K562 (cell line): ENCODE measurements around the gene RARRES2. TPM values are rescaled to one million over a fixed set of nuclear protein-coding genes. Genes with fewer than 3 reads are reported as not detected.

Experiments used
- ADNP ChIP-seq: fragments of 200-800 bp; sonication (Bioruptor generic); IDR thresholded peaks from 2 replicates; pipeline ENCODE4 v1.6.1; 2016; ENCODE audit warnings: missing genetic modification characterization, missing compliant biosample characterization
- BCL6 ChIP-seq: fragments of 250-450 bp; sonication (Bioruptor Pico); IDR thresholded peaks from 2 replicates; pipeline ENCODE4 v1.4.0; 2020
- CREBBP ChIP-seq: IDR thresholded peaks from one replicate; pipeline ENCODE4 v1.6.1; 2012; ENCODE audit warnings: low read depth, mild to moderate bottlenecking, control low read depth, inconsistent platforms, low read length
- HMGN3 ChIP-seq: IDR thresholded peaks from 2 replicates; pipeline ENCODE4 v1.6.1; 2011; ENCODE audit warnings: borderline replicate concordance, low read depth, mild to moderate bottlenecking, mixed read lengths, low read length; ENCODE audit not compliant: insufficient read length; ENCODE audit errors: extremely low read depth
- L3MBTL2 ChIP-seq: fragments of 450-650 bp; IDR thresholded peaks from 2 replicates; pipeline ENCODE4 v1.6.1; 2016; ENCODE audit warnings: mild to moderate bottlenecking, moderate library complexity
- POLR2A ChIP-seq: fragments of 450-650 bp; conservative IDR thresholded peaks from 2 replicates; pipeline ENCODE4 v1.6.1; 2016
- RBM39 ChIP-seq: fragments of 200-400 bp; formaldehyde crosslinking; optimal IDR thresholded peaks from 2 replicates; pipeline ENCODE3; 2018; ENCODE audit warnings: low read depth, low read length
- SMARCA4 ChIP-seq: fragments of 450-650 bp; IDR thresholded peaks from 2 replicates; pipeline ENCODE4 v1.6.1; 2016
- SRSF1 ChIP-seq: fragments of 200-400 bp; formaldehyde crosslinking; IDR thresholded peaks from 2 replicates; pipeline ENCODE4 v1.6.1; 2017; ENCODE audit warnings: mild to moderate bottlenecking, low read depth, low read length, moderate library complexity
- TEAD1 ChIP-seq, 2 experiments: fragments of 450-650 bp in 1 of 2; sonication (generic) in 1 of 2; formaldehyde crosslinking; IDR thresholded peaks; 2 replicates each; pipeline versions ENCODE4 v1.4.0 to v1.8.0; 2020 to 2022; ENCODE audit warnings: mild to moderate bottlenecking in 2 of 2, missing genetic modification reagents in 1 of 2
- XRCC5 ChIP-seq: fragments of 200-400 bp; formaldehyde crosslinking; IDR thresholded peaks from 2 replicates; pipeline ENCODE4 v1.6.1; 2017; ENCODE audit warnings: low read depth, mild to moderate bottlenecking, low read length
- ZNF253 ChIP-seq: fragments of 250-450 bp; sonication (Bioruptor Pico); conservative IDR thresholded peaks from 2 replicates; pipeline ENCODE4 v1.6.1; 2021; ENCODE audit warnings: mild to moderate bottlenecking
- ZNF778 ChIP-seq: fragments of 450-650 bp; formaldehyde crosslinking; IDR thresholded peaks from 2 replicates; pipeline ENCODE4 v1.4.0; 2020; ENCODE audit warnings: mild to moderate bottlenecking, moderate library complexity
- polyA plus RNA-seq, 8 experiments: library from polyadenylated mRNA; depleted of rRNA in 4 of 8; stranded (reverse) in 5 of 8; unstranded in 3 of 8; fragments of >200 nt; fragmentation: Nextera tagmentation in 2 of 8; fragmentation: Illumina TruSeq in 1 of 8; extraction: Ambion mirVana in 2 of 8; extraction: Trizol in 1 of 8; gene quantifications; 2 replicates each; pipeline versions ENCODE4 v1.2.1 to v1.2.3, GENCODE V29; 2011 to 2014; ENCODE audit warnings: inconsistent platforms in 1 of 8, missing spikeins in 1 of 8
- total RNA-seq, 7 experiments: library from RNA; depleted of rRNA in 6 of 7; stranded (reverse); fragments of >200 nt in 6 of 7; fragmentation: Illumina TruSeq in 2 of 7; extraction: Trizol in 2 of 7; gene quantifications; 2 replicates each; pipeline versions ENCODE4 v1.2.1 to v1.2.3, GENCODE V29; 2011 to 2021; ENCODE audit warnings: low replicate concordance in 1 of 7
- TF ChIP-seq, protein P1 (sequence below), 2 experiments: IDR thresholded peaks in 1 of 2; conservative IDR thresholded peaks in 1 of 2; 2 replicates each; pipeline ENCODE4 v1.6.1; 2016; ENCODE audit warnings: low read depth in 2 of 2, mild to moderate bottlenecking in 1 of 2, missing compliant biosample characterization in 1 of 2, missing genetic modification characterization in 1 of 2, moderate library complexity in 1 of 2
- TF ChIP-seq, protein P2 (sequence below): fragments of 250-450 bp; sonication (Bioruptor Pico); IDR thresholded peaks from 2 replicates; pipeline ENCODE4 v1.4.0; 2020; ENCODE audit warnings: mild to moderate bottlenecking, moderate library complexity
- TF ChIP-seq, protein P3 (sequence below): sonication (generic); formaldehyde crosslinking; IDR thresholded peaks from 2 replicates; pipeline ENCODE4 v1.8.0; 2023; ENCODE audit warnings: mild to moderate bottlenecking, missing genetic modification reagents
- TF ChIP-seq, protein P4 (sequence below): fragments of 250-450 bp; sonication (Bioruptor Pico); IDR thresholded peaks from 2 replicates; pipeline ENCODE4 v1.8.0; 2021; ENCODE audit warnings: borderline replicate concordance, mild to moderate bottlenecking, moderate library complexity; ENCODE audit not compliant: poor library complexity, severe bottlenecking

RARRES2 gene
- total and polyA plus RNA-seq, 9 of the 15 experiments (the other 6 are each of a cell fraction or from before 2014, with no cell fraction given), result 0.11 to 1.7 (median 0.23) TPM; not detected in 6

DNA sequence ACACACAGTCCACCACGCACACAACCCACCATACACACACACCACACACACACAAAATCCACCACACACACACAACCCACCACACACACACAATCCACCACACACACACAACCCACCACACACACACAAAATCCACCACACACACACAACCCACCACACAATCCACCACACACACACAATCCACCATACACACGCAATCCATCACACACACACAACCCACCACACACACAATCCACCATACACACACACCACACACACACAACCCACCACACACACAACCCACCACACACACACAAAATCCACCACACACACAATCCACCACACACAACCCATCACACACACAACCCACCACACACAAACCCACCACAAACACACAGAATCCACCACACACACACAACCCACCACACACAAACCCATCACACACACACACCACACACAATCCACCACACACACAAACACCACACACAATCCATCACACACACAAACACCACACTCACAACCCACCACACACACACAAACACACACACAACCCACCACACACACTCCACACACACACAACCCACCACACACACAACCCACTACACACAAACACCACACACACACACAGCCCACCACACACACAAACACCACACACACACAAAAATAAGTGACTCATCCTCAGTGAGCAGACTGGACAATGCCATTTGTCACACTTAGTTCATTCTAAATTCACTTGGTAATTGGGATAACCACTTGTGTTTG is 18.4 kb upstream of the RARRES2 start (continued):
- TF ChIP-seq, protein P1, sequence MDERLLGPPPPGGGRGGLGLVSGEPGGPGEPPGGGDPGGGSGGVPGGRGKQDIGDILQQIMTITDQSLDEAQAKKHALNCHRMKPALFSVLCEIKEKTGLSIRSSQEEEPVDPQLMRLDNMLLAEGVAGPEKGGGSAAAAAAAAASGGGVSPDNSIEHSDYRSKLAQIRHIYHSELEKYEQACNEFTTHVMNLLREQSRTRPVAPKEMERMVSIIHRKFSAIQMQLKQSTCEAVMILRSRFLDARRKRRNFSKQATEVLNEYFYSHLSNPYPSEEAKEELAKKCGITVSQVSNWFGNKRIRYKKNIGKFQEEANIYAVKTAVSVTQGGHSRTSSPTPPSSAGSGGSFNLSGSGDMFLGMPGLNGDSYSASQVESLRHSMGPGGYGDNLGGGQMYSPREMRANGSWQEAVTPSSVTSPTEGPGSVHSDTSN (CRISPR knock-in tag; IDR thresholded peaks at IDR 0.05; ENCODE audit: low read depth), result no peak
- TF ChIP-seq, protein P1 (tag; conservative IDR thresholded peaks at IDR 0.05; ENCODE audit: low read depth), result no peak
- TF ChIP-seq RBM39 (no peak), ZNF778 (CRISPR knock-in tag) (no peak), L3MBTL2 (no peak), POLR2A (no peak), ADNP (tag) (peak; percentile 86), CREBBP (peak; percentile 60), HMGN3 (no peak), XRCC5 (no peak), SRSF1 (no peak), BCL6 (CRISPR knock-in tag) (no peak), TEAD1 (CRISPR knock-in tag; IDR thresholded peaks at IDR 0.05) (no peak), SMARCA4 (no peak), ZNF253 (no peak)
- TF ChIP-seq, protein P2, sequence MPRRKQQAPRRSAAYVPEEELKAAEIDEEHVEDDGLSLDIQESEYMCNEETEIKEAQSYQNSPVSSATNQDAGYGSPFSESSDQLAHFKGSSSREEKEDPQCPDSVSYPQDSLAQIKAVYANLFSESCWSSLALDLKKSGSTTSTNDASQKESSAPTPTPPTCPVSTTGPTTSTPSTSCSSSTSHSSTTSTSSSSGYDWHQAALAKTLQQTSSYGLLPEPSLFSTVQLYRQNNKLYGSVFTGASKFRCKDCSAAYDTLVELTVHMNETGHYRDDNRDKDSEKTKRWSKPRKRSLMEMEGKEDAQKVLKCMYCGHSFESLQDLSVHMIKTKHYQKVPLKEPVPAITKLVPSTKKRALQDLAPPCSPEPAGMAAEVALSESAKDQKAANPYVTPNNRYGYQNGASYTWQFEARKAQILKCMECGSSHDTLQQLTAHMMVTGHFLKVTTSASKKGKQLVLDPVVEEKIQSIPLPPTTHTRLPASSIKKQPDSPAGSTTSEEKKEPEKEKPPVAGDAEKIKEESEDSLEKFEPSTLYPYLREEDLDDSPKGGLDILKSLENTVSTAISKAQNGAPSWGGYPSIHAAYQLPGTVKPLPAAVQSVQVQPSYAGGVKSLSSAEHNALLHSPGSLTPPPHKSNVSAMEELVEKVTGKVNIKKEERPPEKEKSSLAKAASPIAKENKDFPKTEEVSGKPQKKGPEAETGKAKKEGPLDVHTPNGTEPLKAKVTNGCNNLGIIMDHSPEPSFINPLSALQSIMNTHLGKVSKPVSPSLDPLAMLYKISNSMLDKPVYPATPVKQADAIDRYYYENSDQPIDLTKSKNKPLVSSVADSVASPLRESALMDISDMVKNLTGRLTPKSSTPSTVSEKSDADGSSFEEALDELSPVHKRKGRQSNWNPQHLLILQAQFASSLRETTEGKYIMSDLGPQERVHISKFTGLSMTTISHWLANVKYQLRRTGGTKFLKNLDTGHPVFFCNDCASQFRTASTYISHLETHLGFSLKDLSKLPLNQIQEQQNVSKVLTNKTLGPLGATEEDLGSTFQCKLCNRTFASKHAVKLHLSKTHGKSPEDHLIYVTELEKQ (CRISPR knock-in tag), result no peak
- TF ChIP-seq, protein P3, sequence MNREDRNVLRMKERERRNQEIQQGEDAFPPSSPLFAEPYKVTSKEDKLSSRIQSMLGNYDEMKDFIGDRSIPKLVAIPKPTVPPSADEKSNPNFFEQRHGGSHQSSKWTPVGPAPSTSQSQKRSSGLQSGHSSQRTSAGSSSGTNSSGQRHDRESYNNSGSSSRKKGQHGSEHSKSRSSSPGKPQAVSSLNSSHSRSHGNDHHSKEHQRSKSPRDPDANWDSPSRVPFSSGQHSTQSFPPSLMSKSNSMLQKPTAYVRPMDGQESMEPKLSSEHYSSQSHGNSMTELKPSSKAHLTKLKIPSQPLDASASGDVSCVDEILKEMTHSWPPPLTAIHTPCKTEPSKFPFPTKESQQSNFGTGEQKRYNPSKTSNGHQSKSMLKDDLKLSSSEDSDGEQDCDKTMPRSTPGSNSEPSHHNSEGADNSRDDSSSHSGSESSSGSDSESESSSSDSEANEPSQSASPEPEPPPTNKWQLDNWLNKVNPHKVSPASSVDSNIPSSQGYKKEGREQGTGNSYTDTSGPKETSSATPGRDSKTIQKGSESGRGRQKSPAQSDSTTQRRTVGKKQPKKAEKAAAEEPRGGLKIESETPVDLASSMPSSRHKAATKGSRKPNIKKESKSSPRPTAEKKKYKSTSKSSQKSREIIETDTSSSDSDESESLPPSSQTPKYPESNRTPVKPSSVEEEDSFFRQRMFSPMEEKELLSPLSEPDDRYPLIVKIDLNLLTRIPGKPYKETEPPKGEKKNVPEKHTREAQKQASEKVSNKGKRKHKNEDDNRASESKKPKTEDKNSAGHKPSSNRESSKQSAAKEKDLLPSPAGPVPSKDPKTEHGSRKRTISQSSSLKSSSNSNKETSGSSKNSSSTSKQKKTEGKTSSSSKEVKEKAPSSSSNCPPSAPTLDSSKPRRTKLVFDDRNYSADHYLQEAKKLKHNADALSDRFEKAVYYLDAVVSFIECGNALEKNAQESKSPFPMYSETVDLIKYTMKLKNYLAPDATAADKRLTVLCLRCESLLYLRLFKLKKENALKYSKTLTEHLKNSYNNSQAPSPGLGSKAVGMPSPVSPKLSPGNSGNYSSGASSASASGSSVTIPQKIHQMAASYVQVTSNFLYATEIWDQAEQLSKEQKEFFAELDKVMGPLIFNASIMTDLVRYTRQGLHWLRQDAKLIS, result no peak
- TF ChIP-seq, protein P4, sequence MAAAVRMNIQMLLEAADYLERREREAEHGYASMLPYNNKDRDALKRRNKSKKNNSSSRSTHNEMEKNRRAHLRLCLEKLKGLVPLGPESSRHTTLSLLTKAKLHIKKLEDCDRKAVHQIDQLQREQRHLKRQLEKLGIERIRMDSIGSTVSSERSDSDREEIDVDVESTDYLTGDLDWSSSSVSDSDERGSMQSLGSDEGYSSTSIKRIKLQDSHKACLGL (CRISPR knock-in tag), result no peak
